HepG2 (cell line): Measurements from ENCODE around the gene C16orf89. TPM values are rescaled to one million over a fixed set of nuclear protein-coding genes. Genes with fewer than 3 reads are reported as not detected.
A peak's percentile ranks its signal among the peaks of the same experiment; 100 is the strongest.

ENCODE experiments used
- CREM ChIP-seq, 2 experiments: sonication (generic) in 1 of 2; formaldehyde crosslinking in 1 of 2; IDR thresholded peaks; 2 replicates each; pipeline versions ENCODE4 v1.4.0 to v1.6.1; 2016 to 2020; ENCODE audit warnings: antibody characterized with exemption in 1 of 2, mild to moderate bottlenecking in 1 of 2, missing genetic modification reagents in 1 of 2
- MAFF ChIP-seq: IDR thresholded peaks from 2 replicates; pipeline ENCODE4 v1.6.1; 2011; ENCODE audit warnings: low read depth, low read length, improper control_type of control experiment
- MBNL3 ChIP-seq: fragments of 250-450 bp; sonication (Bioruptor Pico); conservative IDR thresholded peaks from 2 replicates; pipeline ENCODE4 v1.8.0; 2022; ENCODE audit warnings: mild to moderate bottlenecking, inconsistent platforms
- MIXL1 ChIP-seq: IDR thresholded peaks from 2 replicates; pipeline ENCODE4 v1.6.1; 2016
- NR1H2 ChIP-seq: sonication (generic); formaldehyde crosslinking; IDR thresholded peaks from 2 replicates; pipeline ENCODE4 v1.8.1; 2022; ENCODE audit warnings: low read depth, missing genetic modification reagents, borderline replicate concordance
- RAD21 ChIP-seq: fragments of 450-650 bp; formaldehyde crosslinking; IDR thresholded peaks from 2 replicates; pipeline ENCODE4 v1.5.0; 2020; ENCODE audit warnings: mild to moderate bottlenecking
- REPIN1 ChIP-seq: sonication (generic); formaldehyde crosslinking; IDR thresholded peaks from 2 replicates; pipeline ENCODE4 v1.8.0; 2022; ENCODE audit warnings: missing genetic modification reagents, low read depth, mild to moderate bottlenecking, borderline replicate concordance
- RXRA ChIP-seq: sonication (generic); formaldehyde crosslinking; IDR thresholded peaks from 2 replicates; pipeline ENCODE4 v1.5.1; 2020; ENCODE audit warnings: missing genetic modification reagents
- SNAPC2 ChIP-seq: sonication (generic); formaldehyde crosslinking; IDR thresholded peaks from 2 replicates; pipeline ENCODE4 v1.8.1; 2022; ENCODE audit warnings: mild to moderate bottlenecking, missing genetic modification reagents
- ZFX ChIP-seq: sonication (generic); formaldehyde crosslinking; IDR thresholded peaks from 2 replicates; pipeline ENCODE4 v1.4.0; 2020; ENCODE audit warnings: mild to moderate bottlenecking, low read depth, missing genetic modification reagents, moderate library complexity
- ZNF567 ChIP-seq: sonication (generic); formaldehyde crosslinking; IDR thresholded peaks from 2 replicates; pipeline ENCODE4 v1.8.1; 2023; ENCODE audit warnings: mild to moderate bottlenecking, missing genetic modification reagents, borderline replicate concordance
- ZNF670 ChIP-seq: sonication (generic); formaldehyde crosslinking; IDR thresholded peaks from 2 replicates; pipeline ENCODE4 v1.8.0; 2022; ENCODE audit warnings: mild to moderate bottlenecking, missing genetic modification reagents, borderline replicate concordance
- ZSCAN12 ChIP-seq: sonication (generic); formaldehyde crosslinking; IDR thresholded peaks from 2 replicates; pipeline ENCODE4 v1.9.0; 2021; ENCODE audit warnings: mild to moderate bottlenecking, missing genetic modification reagents
- polyA plus RNA-seq, 8 experiments: library from polyadenylated mRNA; depleted of rRNA in 3 of 8; stranded (reverse) in 7 of 8; unstranded in 1 of 8; fragments of >200 nt; fragmentation: Illumina TruSeq in 4 of 8; extraction: Trizol in 4 of 8; gene quantifications; 2 replicates each; pipeline versions ENCODE4 v1.2.1 to v1.2.3, GENCODE V29; 2011 to 2016; ENCODE audit warnings: low read depth in 4 of 8, missing spikeins in 1 of 8, mixed read lengths in 1 of 8; ENCODE audit not compliant: insufficient read depth in 1 of 8
- total RNA-seq, 5 experiments: library from RNA; depleted of rRNA; stranded (reverse); fragments of >200 nt; fragmentation: Illumina TruSeq; extraction: Trizol; gene quantifications; 2 replicates each; pipeline ENCODE4 v1.2.3, GENCODE V29; 2016; ENCODE audit warnings: low read depth in 1 of 5
- TF ChIP-seq, protein P1 (sequence below): sonication (generic); formaldehyde crosslinking; IDR thresholded peaks from 2 replicates; pipeline ENCODE4 v1.4.0; 2020; ENCODE audit warnings: missing genetic modification reagents, borderline replicate concordance
- TF ChIP-seq, protein P2 (sequence below): sonication (generic); formaldehyde crosslinking; conservative IDR thresholded peaks from 2 replicates; pipeline ENCODE4 v1.8.0; 2022; ENCODE audit warnings: low read depth, missing genetic modification reagents
- TF ChIP-seq, protein P3 (sequence below): sonication (generic); formaldehyde crosslinking; IDR thresholded peaks from 2 replicates; pipeline ENCODE4 v1.4.0; 2020; ENCODE audit warnings: mild to moderate bottlenecking, missing genetic modification reagents
- TF ChIP-seq, protein P4 (sequence below): sonication (generic); formaldehyde crosslinking; IDR thresholded peaks from 2 replicates; pipeline ENCODE4 v1.8.0; 2022; ENCODE audit warnings: missing genetic modification reagents, low read depth, mild to moderate bottlenecking, borderline replicate concordance
- TF ChIP-seq, protein P5 (sequence below): sonication (generic); formaldehyde crosslinking; IDR thresholded peaks from 2 replicates; pipeline ENCODE4 v1.4.0; 2020; ENCODE audit warnings: missing genetic modification reagents; ENCODE audit errors: not compliant biosample characterization

C16orf89 gene
- total and polyA plus RNA-seq, 2 of the 13 experiments (the other 11 are each of a cell fraction or from before 2014, with no cell fraction given): 1.9 to 3.4 TPM

DNA sequence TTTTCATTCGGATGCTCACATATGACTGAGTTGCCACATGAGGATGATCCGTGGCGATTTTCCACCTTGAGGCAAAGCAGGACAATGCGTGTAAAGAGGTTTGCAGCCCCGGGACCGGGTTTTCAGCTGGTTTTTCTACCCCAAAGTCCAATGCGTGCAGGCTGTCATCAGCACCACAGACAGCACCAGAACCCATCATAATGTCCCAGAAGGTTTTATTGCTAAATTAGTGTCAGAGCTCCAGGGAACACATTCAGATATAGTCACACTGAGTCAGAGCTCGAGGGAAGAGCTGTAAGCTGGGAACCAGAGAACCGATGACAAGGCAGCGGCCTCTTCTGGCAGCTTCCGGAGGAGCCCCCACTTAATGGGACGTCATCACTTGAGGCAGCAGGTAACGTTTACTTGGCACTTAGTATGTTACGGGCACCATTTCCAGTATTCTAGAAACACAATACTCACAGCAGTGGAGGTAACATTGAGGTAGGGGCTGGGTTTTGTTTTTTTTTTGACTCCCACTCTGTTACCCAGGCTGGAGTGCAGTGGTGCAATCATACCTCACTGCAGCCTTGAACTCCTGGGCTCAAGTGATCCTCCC lies 23.1 kb downstream of the C16orf89 start (continued):
- TF ChIP-seq, protein P1, sequence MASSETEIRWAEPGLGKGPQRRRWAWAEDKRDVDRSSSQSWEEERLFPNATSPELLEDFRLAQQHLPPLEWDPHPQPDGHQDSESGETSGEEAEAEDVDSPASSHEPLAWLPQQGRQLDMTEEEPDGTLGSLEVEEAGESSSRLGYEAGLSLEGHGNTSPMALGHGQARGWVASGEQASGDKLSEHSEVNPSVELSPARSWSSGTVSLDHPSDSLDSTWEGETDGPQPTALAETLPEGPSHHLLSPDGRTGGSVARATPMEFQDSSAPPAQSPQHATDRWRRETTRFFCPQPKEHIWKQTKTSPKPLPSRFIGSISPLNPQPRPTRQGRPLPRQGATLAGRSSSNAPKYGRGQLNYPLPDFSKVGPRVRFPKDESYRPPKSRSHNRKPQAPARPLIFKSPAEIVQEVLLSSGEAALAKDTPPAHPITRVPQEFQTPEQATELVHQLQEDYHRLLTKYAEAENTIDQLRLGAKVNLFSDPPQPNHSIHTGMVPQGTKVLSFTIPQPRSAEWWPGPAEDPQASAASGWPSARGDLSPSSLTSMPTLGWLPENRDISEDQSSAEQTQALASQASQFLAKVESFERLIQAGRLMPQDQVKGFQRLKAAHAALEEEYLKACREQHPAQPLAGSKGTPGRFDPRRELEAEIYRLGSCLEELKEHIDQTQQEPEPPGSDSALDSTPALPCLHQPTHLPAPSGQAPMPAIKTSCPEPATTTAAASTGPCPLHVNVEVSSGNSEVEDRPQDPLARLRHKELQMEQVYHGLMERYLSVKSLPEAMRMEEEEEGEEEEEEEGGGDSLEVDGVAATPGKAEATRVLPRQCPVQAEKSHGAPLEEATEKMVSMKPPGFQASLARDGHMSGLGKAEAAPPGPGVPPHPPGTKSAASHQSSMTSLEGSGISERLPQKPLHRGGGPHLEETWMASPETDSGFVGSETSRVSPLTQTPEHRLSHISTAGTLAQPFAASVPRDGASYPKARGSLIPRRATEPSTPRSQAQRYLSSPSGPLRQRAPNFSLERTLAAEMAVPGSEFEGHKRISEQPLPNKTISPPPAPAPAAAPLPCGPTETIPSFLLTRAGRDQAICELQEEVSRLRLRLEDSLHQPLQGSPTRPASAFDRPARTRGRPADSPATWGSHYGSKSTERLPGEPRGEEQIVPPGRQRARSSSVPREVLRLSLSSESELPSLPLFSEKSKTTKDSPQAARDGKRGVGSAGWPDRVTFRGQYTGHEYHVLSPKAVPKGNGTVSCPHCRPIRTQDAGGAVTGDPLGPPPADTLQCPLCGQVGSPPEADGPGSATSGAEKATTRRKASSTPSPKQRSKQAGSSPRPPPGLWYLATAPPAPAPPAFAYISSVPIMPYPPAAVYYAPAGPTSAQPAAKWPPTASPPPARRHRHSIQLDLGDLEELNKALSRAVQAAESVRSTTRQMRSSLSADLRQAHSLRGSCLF (CRISPR knock-in tag): no peak
- TF ChIP-seq RAD21 (CRISPR knock-in tag) (peak; percentile 68; the same call in 1 of the 2 replicates), NR1H2 (CRISPR knock-in tag) (no peak), ZNF567 (CRISPR knock-in tag) (no peak), RXRA (CRISPR knock-in tag) (no peak), CREM (IDR thresholded peaks at IDR 0.05) (peak; percentile 47; the same call in 1 of the 2 replicates), CREM (CRISPR knock-in tag; IDR thresholded peaks at IDR 0.05) (no peak), MAFF (no peak), ZNF670 (CRISPR knock-in tag) (no peak), MIXL1 (CRISPR knock-in tag) (no peak), ZFX (CRISPR knock-in tag) (0 out of 2 replicates have a peak, but pooled peaks have one; percentile 29), SNAPC2 (CRISPR knock-in tag) (no peak), ZSCAN12 (CRISPR knock-in tag) (no peak; the same call in 1 of the 2 replicates), MBNL3 (CRISPR knock-in tag) (no peak), REPIN1 (0 out of 2 replicates have a peak, but pooled peaks have one; percentile 11)
- TF ChIP-seq, protein P2, sequence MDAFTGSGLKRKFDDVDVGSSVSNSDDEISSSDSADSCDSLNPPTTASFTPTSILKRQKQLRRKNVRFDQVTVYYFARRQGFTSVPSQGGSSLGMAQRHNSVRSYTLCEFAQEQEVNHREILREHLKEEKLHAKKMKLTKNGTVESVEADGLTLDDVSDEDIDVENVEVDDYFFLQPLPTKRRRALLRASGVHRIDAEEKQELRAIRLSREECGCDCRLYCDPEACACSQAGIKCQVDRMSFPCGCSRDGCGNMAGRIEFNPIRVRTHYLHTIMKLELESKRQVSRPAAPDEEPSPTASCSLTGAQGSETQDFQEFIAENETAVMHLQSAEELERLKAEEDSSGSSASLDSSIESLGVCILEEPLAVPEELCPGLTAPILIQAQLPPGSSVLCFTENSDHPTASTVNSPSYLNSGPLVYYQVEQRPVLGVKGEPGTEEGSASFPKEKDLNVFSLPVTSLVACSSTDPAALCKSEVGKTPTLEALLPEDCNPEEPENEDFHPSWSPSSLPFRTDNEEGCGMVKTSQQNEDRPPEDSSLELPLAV (CRISPR knock-in tag): no peak
- TF ChIP-seq, protein P3, sequence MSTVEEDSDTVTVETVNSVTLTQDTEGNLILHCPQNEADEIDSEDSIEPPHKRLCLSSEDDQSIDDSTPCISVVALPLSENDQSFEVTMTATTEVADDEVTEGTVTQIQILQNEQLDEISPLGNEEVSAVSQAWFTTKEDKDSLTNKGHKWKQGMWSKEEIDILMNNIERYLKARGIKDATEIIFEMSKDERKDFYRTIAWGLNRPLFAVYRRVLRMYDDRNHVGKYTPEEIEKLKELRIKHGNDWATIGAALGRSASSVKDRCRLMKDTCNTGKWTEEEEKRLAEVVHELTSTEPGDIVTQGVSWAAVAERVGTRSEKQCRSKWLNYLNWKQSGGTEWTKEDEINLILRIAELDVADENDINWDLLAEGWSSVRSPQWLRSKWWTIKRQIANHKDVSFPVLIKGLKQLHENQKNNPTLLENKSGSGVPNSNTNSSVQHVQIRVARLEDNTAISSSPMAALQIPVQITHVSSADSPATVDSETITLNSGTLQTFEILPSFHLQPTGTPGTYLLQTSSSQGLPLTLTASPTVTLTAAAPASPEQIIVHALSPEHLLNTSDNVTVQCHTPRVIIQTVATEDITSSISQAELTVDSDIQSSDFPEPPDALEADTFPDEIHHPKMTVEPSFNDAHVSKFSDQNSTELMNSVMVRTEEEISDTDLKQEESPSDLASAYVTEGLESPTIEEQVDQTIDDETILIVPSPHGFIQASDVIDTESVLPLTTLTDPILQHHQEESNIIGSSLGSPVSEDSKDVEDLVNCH: no peak
- TF ChIP-seq, protein P4, sequence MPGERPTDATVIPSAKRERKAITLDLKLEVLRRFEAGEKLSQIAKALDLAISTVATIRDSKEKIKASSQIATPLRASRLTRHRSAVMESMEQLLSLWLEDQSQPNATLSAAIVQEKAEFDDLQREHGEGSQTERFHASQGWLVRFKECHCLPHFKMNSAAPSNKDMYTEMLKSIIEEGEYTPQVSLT (CRISPR knock-in tag): no peak
- TF ChIP-seq, protein P5, sequence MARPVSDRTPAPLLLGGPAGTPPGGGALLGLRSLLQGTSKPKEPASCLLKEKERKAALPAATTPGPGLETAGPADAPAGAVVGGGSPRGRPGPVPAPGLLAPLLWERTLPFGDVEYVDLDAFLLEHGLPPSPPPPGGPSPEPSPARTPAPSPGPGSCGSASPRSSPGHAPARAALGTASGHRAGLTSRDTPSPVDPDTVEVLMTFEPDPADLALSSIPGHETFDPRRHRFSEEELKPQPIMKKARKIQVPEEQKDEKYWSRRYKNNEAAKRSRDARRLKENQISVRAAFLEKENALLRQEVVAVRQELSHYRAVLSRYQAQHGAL: no peak
